CD14-positive monocyte (primary cell): Measurements from ENCODE around the gene FOXL2. TPM values are rescaled to one million over a fixed set of nuclear protein-coding genes. Genes with fewer than 3 reads are reported as not detected.

ENCODE experiments used
- DNase-seq, 3 donors: peaks; one replicate each; pipeline ENCODE4 v3.0.0-alpha.2; 2011 to 2022
- H2AFZ ChIP-seq: 2 replicates; pipeline ENCODE4 v1.6.0; 2012; ENCODE audit warnings: mild to moderate bottlenecking, low read depth, low read length, inconsistent platforms; ENCODE audit not compliant: insufficient read depth, poor library complexity, severe bottlenecking
- H3K27ac ChIP-seq, 2 donors: 1 replicate in 1 of 2; 2 replicates in 1 of 2; pipeline ENCODE4 v1.5.1; 2012 to 2013; ENCODE audit warnings: low read length in 2 of 2, control low read depth in 1 of 2, inconsistent platforms in 1 of 2, low read depth in 1 of 2, mild to moderate bottlenecking in 1 of 2
- H3K27me3 ChIP-seq, 2 donors: one replicate each; pipeline versions ENCODE4 v1.6.0 to v1.6.1; 2011 to 2013; ENCODE audit warnings: low read length in 2 of 2; ENCODE audit not compliant: control insufficient read depth in 2 of 2, insufficient read depth in 2 of 2
- H3K36me3 ChIP-seq, 2 donors: replicated peaks in 1 of 2; 1 replicate in 1 of 2; 2 replicates in 1 of 2; pipeline versions ENCODE4 v1.5.1 to v1.6.1; 2012 to 2013; ENCODE audit warnings: low read length in 2 of 2, control low read depth in 1 of 2, inconsistent platforms in 1 of 2, mild to moderate bottlenecking in 1 of 2; ENCODE audit not compliant: insufficient read depth in 2 of 2, control insufficient read depth in 1 of 2
- H3K4me1 ChIP-seq, 2 donors: 1 replicate in 1 of 2; 2 replicates in 1 of 2; pipeline versions ENCODE4 v1.5.1 to v1.6.1; 2012 to 2013; ENCODE audit warnings: low read length in 2 of 2, control low read depth in 1 of 2, inconsistent platforms in 1 of 2, mild to moderate bottlenecking in 1 of 2, moderate library complexity in 1 of 2; ENCODE audit not compliant: insufficient read depth in 2 of 2, control insufficient read depth in 1 of 2
- H3K4me2 ChIP-seq: replicated peaks from 2 replicates; pipeline ENCODE3; 2012; ENCODE audit warnings: low read length, moderate library complexity, mild to moderate bottlenecking; ENCODE audit not compliant: poor library complexity, severe bottlenecking; ENCODE audit errors: extremely low read depth
- H3K4me3 ChIP-seq, 3 experiments: fragments of 200-600 bp in 1 of 3; sonication (generic) in 1 of 3; replicated peaks in 1 of 3; 1 replicate in 2 of 3; 2 replicates in 1 of 3; pipeline ENCODE4 v1.5.1; 2011 to 2013; ENCODE audit warnings: low read length in 3 of 3, mild to moderate bottlenecking in 3 of 3, control low read depth in 2 of 3, low read depth in 2 of 3, inconsistent platforms in 1 of 3, moderate library complexity in 1 of 3
- H3K79me2 ChIP-seq: 2 replicates; pipeline ENCODE4 v1.6.0; 2012; ENCODE audit warnings: mild to moderate bottlenecking, control low read depth, inconsistent platforms, low read length, moderate library complexity; ENCODE audit not compliant: insufficient read depth
- H3K9ac ChIP-seq: 2 replicates; pipeline ENCODE4 v1.6.0; 2017; ENCODE audit warnings: low read length, mild to moderate bottlenecking; ENCODE audit not compliant: insufficient read depth, poor library complexity, severe bottlenecking
- H3K9me3 ChIP-seq, 2 donors: replicated peaks in 1 of 2; 1 replicate in 1 of 2; 2 replicates in 1 of 2; pipeline versions ENCODE4 v1.5.1 to v1.6.1; 2012 to 2013; ENCODE audit warnings: low read length in 2 of 2, control low read depth in 1 of 2; ENCODE audit not compliant: control insufficient read depth in 1 of 2, insufficient read depth in 1 of 2
- H4K20me1 ChIP-seq: 2 replicates; pipeline ENCODE4 v1.6.0; 2012; ENCODE audit warnings: mild to moderate bottlenecking, low read length, control low read depth, moderate library complexity; ENCODE audit not compliant: insufficient read depth
- H3K27ac Mint-ChIP-seq, 7 donors: one replicate each; pipeline ENCODE4 v1.8.0; 2020; ENCODE audit warnings: mild to moderate bottlenecking in 7 of 7, mixed read lengths in 7 of 7, moderate library complexity in 6 of 7, inconsistent platforms in 2 of 7
- H3K27me3 Mint-ChIP-seq, 3 donors: one replicate each; pipeline ENCODE4 v1.8.0; 2021 to 2022; ENCODE audit warnings: low read depth in 3 of 3, mild to moderate bottlenecking in 3 of 3, mixed read lengths in 3 of 3, moderate library complexity in 3 of 3, inconsistent platforms in 1 of 3
- H3K36me3 Mint-ChIP-seq, 2 donors: one replicate each; pipeline ENCODE4 v1.8.0; 2020; ENCODE audit warnings: mixed read lengths in 2 of 2, inconsistent platforms in 1 of 2, mild to moderate bottlenecking in 1 of 2
- H3K4me1 Mint-ChIP-seq: one replicate; pipeline ENCODE4 v1.8.0; 2020; ENCODE audit warnings: mild to moderate bottlenecking, mixed read lengths
- H3K4me3 Mint-ChIP-seq, 2 donors: one replicate each; pipeline ENCODE4 v1.8.0; 2020; ENCODE audit warnings: mild to moderate bottlenecking in 2 of 2, mixed read lengths in 2 of 2, moderate library complexity in 1 of 2
- H3K9me3 Mint-ChIP-seq, 7 donors: one replicate each; pipeline ENCODE4 v1.8.0; 2020 to 2022; ENCODE audit warnings: mixed read lengths in 7 of 7, mild to moderate bottlenecking in 6 of 7, moderate library complexity in 6 of 7, inconsistent platforms in 2 of 7
- WGBS: methylation state at CpG from one replicate; pipeline ENCODE4 v1.1.5; 2013; ENCODE audit warnings: missing lambda C conversion rate; ENCODE audit not compliant: insufficient coverage; 5-methylcytosine and 5-hydroxymethylcytosine counted together
- intact Hi-C, 2 donors: fragments of 100-400 bp; cut with micrococcal nuclease; formaldehyde crosslinking; loops; one replicate each; pipeline versions ENCODE4 v1.15.0 to v1.15.1; 2023
- polyA plus RNA-seq, 3 donors: library from polyadenylated mRNA; depleted of rRNA in 1 of 3; unstranded in 2 of 3; stranded (reverse) in 1 of 3; fragments of 300-500 nt in 2 of 3; fragments of >200 nt in 1 of 3; fragmentation: Illumina TruSeq in 2 of 3; gene quantifications; 1 replicate in 2 of 3; 2 replicates in 1 of 3; pipeline ENCODE4 v1.2.3, GENCODE V29; 2012 to 2021
- TF ChIP-seq, protein P1 (sequence below): fragments of 200-600 bp; IDR thresholded peaks from one replicate; pipeline ENCODE4 v1.8.0; 2022; ENCODE audit warnings: antibody characterized with exemption, mild to moderate bottlenecking

Gene FOXL2
- polyA plus RNA-seq, 3 donors: not detected

DNA sequence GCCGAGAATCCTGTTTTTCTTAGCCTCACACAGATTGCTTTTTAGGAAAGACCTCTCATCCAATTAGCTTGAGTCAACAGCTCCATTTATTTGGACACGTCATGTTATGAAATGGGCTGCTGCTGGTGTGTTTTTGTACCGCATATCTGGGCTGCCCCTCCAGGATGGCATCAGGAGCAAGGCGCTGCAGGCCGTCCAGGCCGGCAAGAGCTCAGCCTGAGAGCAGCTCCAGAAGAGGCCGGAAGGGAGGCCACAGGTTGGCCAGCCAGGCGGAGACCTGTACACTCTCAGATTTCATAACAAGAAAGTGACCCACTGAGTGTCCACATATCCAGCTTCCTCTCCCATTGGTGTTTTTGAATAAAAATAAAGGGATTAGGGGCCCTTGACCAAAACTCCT, 28.4 kb upstream of the FOXL2 start:
- no peaks in the 10 kb centered on the region for H3K79me2 ChIP-seq
- H3K4me2 ChIP-seq: no peak overlapping the region
- peak overlapping the region in 1 of 7 donors; percentile 61 for H3K27ac Mint-ChIP-seq
- no peaks in the 10 kb centered on the region for H3K27me3 ChIP-seq
- no peaks in the 10 kb centered on the region for H3K36me3 ChIP-seq
- H3K9me3 ChIP-seq: no peaks in the 10 kb centered on the region
- TF ChIP-seq, protein P1, sequence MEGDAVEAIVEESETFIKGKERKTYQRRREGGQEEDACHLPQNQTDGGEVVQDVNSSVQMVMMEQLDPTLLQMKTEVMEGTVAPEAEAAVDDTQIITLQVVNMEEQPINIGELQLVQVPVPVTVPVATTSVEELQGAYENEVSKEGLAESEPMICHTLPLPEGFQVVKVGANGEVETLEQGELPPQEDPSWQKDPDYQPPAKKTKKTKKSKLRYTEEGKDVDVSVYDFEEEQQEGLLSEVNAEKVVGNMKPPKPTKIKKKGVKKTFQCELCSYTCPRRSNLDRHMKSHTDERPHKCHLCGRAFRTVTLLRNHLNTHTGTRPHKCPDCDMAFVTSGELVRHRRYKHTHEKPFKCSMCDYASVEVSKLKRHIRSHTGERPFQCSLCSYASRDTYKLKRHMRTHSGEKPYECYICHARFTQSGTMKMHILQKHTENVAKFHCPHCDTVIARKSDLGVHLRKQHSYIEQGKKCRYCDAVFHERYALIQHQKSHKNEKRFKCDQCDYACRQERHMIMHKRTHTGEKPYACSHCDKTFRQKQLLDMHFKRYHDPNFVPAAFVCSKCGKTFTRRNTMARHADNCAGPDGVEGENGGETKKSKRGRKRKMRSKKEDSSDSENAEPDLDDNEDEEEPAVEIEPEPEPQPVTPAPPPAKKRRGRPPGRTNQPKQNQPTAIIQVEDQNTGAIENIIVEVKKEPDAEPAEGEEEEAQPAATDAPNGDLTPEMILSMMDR: no peak
- H3K4me3 ChIP-seq: no peak overlapping the region
- no peak overlapping the region for H3K9ac ChIP-seq
- 100% methylated on average over 3 of the region's 8 CpGs for WGBS
- DNase-seq: no peak
- peaks cover 3 to 19% (median 10%) of the 10 kb centered on the region in 3 donors for H3K27me3 Mint-ChIP-seq
- no peaks in the 10 kb centered on the region for H3K4me1 ChIP-seq
- no peaks in the 10 kb centered on the region for H3K4me1 Mint-ChIP-seq
- no peak overlapping the region for H3K27ac ChIP-seq
- H4K20me1 ChIP-seq: no peaks in the 10 kb centered on the region
- intact Hi-C loops: no loop called here
- H2AFZ ChIP-seq: no peak overlapping the region
- H3K4me3 Mint-ChIP-seq: no peak overlapping the region
- peaks cover 0 to 1% (median 0%) of the 10 kb centered on the region in 7 donors for H3K9me3 Mint-ChIP-seq
- no peaks in the 10 kb centered on the region for H3K36me3 Mint-ChIP-seq

DNA sequence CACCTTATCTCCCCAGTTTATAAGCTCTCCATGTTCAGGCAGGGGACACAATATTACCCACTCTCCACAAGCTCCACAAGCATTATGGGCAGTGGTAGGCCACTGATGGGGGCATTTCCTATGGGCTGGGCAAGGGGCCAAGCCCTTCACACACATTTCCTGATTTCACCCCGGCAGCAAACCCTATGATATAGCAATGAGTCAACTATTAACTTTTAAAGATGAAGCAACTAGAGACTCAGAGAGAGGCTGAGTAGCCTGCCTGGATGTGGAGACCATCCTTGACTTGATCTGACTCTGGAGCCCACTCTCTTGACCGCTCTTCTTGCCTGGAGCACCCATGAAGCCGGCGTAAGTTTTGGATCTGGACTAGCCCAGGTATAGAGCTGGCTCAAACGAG, 27.5 kb upstream of the FOXL2 start:
- peaks cover 0 to 2% of the 10 kb centered on the region in 2 donors for H3K27me3 ChIP-seq
- Mint-ChIP-seq H3K27me3 (peaks cover 6 to 24% (median 9%) of the 10 kb centered on the region in 3 donors), H3K9me3 (peaks cover 0 to 2% (median 0%) of the 10 kb centered on the region in 7 donors), H3K4me1 (no peaks in the 10 kb centered on the region), H3K27ac (peak overlapping the region in 1 of 7 donors; percentile 49), H3K4me3 (no peak overlapping the region), H3K36me3 (no peaks in the 10 kb centered on the region)
- H3K36me3 ChIP-seq: no peaks in the 10 kb centered on the region
- H3K27ac ChIP-seq: no peak overlapping the region
- 78% methylated on average over 5 of the region's 5 CpGs for WGBS
- H2AFZ ChIP-seq: no peak overlapping the region
- no peak overlapping the region for H3K4me3 ChIP-seq
- intact Hi-C loops: no loop called here
- no peaks in the 10 kb centered on the region for H3K79me2 ChIP-seq
- no peak overlapping the region for H3K9ac ChIP-seq
- H3K4me1 ChIP-seq: no peaks in the 10 kb centered on the region
- no peaks in the 10 kb centered on the region for H3K9me3 ChIP-seq
- no peaks in the 10 kb centered on the region for H4K20me1 ChIP-seq
- no peak overlapping the region for H3K4me2 ChIP-seq
- TF ChIP-seq, protein P1: no peak
- no peak for DNase-seq
